GM21786 (cell line): ENCODE results near the gene MEIOC.
"Not testable (repeated sequence)": the region's sequence is repeated elsewhere in the genome, so short reads cannot be mapped to it uniquely, and the experiment has no call there.

ENCODE experiments used
- ATAC-seq: cut with Tn5 transposase; IDR thresholded peaks from one replicate; pipeline ENCODE4 v1.9.1; 2021; ENCODE audit not compliant: unreplicated experiment

The MEIOC gene

DNA sequence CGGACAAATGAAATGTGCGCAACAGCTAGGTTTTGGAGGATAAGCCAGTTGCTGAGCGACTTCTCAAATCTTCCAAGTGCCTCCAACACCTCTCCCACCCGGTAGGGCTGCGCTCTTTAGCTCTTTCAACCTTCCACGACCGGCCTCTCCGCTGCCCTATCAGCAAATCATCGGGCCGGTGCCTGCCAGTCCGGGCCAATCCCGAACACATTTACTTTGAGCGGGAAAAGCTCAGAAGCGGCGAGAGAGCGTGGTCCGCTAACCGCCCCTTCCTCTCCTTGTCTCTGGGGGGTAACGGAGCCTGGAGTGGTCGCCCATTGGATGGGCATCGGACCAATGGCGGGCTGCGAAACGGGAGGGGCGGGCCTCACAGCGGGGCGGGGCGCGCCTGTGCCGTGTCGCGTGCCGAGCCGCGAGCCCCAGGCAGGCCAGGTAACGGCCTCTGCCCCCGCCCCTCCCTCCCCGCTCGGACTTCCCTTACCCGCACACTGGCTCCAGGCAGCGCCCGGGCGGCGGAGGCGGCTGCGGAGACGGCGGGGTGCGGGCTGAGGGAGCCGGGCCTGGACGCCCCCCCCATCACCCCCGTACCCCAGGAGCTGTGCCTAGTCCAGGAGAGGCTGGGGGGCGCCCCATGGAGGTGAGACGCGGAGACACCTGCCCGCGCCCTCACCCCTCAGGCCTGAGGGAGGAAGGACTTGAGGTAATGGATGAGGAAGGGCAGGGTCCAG is at the start of gene MEIOC:
TSS of gene MEIOC (plus strand) at position 486 of the 728 bp plus-strand sequence. CDS start at position 632, 146 bp downstream.
- ATAC-seq, result no peak

DNA sequence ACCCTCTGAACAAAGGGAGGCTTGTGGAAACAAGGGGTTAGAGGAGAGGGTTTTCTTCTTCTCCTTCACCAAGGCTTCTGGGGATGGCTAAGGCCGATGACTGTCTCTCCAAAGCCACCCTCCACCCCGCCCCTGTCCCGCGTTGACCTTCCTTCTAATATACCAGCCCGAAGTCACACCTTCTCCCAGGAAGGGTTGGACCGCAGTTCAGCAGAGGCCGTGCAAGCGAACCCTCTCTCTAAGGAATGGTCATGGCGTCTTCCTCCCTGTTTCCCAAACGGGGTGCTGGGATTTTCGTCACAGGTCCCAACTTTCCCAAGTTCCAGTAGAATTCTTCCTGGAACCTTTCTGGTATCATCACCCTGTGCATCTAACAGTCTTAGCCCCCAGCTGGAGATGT is 49.6 kb upstream of the MEIOC start:
- no peak for ATAC-seq

DNA sequence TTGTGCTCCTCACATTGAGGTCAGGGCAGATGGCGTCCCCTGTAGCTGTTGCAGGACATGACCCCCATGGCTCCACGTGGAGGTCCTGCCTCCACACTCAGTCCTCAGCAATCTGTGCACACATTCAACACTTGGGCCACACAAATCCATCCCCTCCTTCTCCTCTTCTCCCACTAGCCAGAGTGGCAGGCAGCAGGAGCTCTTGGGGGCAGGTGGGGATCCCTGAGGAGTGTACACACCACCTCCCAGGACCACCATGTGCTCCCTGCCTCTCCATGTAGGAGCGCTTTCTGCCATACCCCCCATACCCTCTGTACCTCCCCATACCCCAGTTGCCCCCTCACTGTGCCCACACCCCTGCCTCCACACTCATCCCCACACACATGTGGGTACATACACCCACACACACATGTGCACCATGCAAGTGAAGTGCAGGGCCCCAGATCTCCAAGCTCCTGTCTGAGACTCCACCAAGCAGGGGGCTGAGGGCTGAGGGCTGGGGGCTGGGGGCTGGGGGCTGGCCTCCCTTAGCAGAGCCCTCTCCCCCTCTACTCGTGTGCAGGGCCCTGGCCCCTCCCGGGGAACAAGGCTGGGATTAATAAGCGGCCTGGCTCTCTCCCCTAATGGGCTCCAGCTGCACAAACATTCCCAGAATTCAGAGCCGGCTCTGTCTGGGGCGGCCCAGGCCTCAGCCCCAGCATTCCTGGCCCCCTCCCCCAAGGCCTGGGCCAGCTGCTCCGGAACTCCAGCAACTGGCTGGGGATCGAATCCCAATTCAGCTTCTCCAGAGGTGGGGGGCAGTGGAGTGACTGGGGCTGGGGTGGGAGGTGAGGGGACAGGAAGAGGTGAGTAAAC is 48.2 kb upstream of the MEIOC start:
- no peak for ATAC-seq

DNA sequence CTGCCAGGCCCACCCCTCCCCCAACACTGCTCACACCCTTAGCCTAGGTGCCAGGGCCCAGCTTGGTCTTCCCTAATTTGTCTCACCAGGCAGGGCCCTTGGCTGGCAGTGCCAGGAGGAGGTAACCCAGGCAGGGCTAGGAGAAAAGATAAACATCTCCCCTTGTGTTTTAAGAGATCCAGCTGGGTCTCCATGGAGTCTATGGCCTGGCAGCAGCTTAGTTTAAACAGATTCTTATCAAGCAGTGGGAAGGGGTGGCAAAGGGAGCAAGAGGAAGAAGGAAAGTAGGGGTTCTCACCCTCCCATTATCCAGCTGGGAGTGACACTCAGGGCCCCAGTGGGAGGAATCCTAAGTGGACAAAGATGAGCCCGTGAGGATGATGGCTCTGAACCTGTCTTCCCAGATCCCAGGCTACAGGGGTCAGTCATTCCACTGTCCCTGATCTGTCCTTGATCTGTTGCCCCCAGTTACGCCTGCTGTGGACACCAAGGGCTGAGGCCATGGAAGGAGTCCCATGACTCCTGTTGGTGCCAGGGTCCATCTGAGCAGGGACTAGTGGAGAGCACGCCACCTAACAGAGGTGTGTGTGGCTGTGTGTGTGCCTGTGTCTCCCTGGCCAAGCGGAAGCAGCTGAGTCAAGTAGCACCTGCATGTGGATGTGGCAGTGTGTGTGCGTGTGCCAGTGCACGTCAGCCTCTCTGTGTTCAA is 47.4 kb upstream of the MEIOC start:
- no peak for ATAC-seq

DNA sequence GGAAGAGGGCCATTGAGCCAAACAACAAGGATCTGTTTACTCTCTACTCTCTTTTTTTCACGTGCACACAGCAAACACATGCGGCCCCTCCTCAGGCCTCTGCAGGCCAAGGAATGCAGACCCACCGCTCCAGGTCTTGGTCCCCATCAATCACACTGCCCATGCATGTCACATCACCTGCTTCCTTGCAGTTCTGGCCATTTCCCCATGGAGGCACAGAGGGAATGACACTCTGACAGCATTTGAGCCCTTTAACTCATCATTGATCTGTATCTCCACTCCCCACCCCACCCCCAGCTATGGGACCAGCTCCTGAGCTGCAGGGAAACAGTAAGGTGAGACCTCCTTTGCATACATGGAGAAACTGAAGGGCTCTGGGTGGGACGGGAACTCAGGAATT is 45.9 kb upstream of the MEIOC start:
- no peak for ATAC-seq

DNA sequence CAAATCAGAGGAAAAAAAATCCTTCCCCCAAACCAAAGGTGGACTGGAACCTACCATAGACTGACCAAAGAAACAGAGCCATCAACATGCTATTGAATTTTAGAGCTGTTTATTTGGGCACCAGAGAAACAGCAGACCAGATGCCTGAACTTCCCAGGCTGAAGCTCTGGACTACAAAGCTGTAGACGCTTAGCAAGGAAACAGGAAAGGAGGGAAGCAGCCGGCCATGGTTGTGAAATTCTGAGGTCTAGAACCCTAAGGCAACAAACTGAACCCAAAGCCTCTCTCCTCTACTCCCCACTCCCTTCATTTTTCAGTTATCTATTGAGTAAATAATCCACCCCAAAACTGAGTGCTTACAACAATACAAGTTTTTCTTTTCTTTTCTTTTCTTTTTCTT is 45.4 kb upstream of the MEIOC start:
- no peak for ATAC-seq

DNA sequence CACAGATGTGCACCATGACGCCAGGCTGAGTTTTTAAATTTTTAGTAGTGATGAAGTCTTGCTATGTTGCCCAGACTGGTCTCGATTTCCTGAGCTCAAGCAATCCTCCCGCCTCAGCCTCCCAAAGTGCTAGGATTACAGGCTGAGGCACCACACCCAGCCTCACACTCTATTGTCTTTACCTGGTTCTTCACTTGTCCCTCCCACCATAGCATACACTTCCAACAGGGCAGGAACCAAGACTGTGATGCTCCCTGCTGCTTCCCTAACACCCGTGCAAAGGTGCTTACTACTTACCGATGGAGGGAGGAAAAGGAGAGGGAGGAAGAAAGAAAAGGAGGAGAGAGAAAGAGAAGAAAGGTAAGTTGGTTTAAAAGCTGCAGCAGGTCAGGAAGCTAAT is 41.4 kb upstream of the MEIOC start:
- no peak for ATAC-seq

DNA sequence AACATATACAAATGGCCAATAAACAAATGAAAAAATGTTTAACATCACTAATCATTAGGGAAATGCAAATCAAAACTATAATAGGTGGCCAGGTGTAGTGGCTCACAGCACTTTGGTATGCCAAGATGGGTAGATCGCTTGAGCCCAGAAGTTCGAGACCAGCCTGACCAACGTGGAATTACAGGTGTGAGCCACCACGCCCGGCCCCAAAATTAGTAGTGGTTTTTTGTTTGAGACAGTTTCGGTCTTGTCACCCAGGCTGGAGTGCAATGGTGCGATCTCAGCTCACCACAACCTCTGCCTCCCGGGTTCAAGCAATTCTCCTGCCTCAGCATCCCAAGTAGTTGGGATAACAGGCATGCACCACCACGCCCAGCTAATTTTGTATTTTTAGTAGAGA is 37.6 kb upstream of the MEIOC start:
- not testable (repeated sequence) for ATAC-seq

DNA sequence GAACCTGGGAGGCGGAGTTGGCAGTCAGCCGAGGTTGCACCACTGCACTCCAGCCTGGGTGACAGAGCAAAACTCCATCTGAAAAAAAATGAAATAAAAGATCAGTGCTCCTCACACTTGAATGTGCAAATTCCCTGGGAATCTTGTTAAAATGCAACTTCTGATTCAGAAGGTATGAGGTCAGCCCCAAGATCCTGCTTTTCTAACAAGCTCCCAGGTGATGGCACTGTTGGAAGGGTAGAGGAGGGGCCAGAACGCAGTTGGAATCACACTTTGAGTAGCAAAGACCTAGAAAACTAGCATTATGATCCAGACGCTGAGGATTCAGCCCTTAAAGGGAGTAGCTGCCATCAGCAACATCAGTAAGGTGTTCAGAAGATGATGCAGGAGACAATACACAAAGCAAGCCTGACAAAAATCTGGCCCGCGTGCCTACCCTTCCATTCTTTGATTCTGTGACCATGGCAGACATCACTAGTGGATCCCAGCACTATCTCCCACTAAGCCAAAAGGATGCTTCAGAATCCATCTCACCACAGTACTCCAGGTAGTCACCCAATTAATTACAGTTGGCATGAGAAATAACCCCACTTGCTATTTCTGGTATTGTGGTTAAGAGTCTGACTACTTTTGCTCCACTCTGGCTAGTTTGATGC is 33.1 kb upstream of the MEIOC start:
- no peak for ATAC-seq

DNA sequence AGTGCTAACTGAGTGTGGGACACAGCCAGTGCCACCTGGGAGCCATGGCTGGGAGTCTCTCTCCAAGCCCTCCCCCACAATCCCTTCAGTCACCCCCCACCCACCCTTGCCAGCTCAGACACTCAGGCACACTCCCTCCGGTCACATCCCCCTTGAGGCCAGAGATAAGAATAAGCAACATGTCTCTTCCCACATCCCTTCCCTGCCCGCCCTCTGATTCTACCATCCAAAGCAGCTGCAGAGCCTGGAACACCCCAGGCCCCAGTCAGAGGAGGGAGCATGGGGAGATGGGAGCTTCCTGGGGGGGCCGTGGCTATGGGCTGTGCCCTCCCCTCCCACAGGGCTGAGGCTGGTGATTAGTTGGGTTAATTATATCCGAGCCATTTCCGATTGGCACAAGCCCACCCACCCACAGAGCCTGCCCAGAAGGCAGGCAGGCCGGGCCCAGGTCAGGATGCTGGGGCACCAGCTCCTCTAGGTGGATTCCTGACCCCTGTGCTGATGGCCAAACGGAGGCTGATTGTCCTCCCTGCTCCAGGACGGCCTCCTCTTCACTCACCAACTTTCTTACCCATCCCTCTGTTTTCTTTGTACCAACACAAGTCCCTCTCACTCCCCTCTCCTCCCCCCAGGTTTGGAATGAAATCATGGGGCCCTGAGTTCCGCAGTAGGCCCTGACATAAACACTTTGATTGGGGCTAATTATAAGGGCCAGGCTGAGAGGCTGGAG is 28.6 kb upstream of the MEIOC start:
- no peak for ATAC-seq

DNA sequence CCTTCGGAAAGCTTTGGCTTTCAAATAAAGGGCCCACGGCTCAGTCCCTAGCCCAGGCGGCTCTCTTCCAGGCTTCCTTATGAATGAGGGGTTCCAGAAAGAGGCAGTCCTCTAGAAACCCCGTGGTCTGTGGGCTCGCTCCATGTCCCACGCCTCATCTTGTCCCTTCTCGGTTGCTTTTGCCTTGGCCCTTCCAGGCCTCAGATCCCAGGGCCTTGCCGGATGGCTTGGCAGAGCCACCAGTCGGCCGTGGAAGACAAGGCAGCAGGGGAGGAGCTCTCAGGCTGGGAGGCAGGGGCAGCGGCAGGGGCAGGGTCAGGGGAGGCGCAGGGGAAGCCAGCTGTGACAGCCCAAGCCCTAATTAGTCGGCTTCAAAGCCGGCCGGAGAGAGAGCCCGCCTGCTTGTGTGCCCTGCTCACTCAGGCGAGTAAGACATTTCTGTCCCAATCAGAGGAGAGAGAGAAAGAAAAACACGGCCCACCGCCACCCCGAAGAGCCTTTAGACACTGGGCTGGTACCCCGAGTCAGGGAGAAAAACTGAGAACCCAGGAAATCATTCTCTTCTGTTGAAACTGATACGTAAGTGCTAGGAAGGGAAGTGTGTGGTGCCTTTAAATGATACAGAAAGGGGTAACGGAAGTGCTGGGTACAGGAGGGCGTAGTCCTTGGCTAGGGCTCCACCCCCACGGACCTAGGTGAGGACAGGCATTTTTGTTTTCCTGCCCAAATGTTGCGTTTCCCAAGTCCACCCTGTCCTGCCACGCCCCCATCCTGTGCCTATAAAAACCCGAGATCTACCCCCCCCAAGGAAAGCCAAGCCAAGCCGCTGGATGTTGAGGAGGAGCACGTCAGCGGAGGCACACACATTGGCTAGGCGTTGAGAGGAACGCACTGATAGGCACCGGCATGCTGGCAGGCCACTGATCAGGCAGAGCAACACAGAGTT is 27.8 kb upstream of the MEIOC start:
- no peak for ATAC-seq

DNA sequence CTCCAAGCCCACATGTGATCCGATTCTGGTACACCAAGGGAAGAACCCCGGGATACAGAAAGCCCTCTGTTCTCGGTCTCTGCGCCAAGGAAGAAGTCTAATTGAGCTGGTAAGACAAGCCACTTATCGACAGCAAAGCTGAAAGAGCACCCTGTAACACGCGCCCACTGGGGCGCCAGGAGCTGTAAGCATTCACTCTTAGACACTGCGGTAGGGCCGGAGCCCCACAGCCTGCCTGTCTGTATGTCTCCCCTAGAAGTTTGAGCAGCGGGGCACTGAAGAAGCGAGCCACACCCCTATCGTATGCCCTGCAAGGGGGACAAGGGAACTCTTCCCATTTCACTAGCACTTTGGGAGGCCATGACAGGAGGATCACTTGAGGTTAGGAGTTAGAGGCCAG is 27.0 kb upstream of the MEIOC start:
- ATAC-seq, result no peak

DNA sequence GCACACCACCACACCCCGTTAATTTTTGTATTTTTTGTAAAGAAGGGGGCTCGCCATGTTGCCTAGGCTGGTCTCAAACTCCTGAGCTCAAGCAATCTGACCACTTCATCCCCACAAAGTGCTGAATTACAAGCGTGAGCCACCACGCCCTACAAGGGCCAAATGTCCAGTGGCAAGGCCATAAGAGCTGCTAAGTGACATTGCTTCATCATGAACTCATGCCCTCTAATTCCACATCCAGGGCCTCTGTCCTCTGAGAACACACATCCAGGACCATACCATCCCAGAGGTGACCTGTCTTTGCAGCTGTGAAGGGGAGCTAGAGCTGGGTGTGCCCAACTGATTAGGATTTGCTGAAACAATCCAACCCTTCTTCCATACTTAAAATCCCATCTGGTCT is 25.6 kb upstream of the MEIOC start:
- ATAC-seq, result no peak

DNA sequence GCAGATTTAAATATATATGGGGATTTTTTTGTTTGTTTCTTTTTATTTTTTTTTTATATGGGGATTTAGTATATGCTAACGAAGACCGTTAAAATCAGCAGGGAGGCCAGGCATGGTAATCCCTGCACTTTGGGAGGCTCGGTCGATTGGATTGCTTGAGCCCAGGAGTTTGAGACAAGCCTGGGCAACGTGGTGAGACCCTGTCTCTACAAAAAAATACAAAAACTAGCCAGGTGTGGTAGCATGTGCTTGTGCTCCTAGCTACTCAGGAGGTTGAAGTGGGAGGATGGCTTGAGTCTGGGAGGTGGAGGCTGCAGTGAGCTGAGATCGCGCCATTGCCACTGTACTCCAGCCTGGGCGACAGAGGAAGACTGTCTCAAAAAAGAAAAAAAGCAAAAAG is 22.3 kb upstream of the MEIOC start:
- no peak for ATAC-seq

DNA sequence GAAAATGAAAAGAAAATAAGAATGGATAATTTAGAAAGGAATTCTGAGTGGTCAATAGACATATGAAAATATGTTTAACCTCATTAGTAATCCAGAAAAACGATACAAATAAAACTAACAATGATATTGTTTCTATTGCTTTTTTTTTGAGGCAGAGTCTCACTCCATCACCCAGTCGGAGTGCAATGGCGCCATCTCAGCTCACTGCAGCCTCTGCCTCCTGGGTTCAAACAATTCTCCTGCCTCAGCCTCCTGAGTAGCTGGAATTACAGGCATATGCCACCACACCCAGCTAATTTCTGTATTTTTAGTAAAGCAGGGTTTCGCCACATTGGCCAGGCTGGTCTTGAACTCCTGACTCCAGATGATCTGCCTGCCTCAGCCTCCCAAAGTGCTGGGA is 21.9 kb upstream of the MEIOC start:
- ATAC-seq, result not testable (repeated sequence)

DNA sequence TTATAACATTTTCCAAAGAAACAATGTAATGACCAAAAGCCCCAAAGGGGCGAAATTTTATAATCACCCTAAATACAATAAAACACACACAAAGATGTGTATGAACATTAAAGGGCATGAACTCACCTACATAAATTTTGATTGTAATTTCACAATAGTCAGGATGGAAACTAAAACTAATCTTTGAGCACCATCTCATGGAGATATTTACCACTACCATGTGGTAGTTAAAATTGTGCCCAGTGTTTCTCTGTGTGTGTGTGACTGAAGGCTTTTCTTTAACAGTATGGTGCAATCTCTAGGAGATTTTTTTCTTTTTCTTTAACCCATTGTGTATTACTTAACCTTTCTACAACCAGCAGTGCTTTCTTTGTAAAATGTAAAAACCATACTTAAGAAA is 19.7 kb upstream of the MEIOC start:
- no peak for ATAC-seq

DNA sequence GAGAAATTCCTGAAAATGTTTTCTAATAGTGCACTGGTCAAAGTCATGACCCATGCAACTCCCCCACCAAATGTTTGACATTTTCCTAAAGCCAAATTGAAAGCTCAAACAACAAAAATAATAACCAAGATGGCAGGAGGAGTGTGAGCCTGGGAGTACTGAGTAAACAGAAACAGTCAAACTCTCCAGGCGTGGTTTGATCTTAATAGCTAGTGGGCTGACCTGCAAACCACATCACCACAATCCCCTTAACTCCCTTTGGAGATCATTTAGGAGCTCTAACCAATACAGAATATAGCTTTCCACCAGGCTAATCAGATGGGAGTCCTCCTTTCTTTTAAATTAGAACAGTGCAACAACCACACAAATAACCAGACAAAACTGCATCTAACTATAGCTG is 19.2 kb upstream of the MEIOC start:
- ATAC-seq, result no peak

DNA sequence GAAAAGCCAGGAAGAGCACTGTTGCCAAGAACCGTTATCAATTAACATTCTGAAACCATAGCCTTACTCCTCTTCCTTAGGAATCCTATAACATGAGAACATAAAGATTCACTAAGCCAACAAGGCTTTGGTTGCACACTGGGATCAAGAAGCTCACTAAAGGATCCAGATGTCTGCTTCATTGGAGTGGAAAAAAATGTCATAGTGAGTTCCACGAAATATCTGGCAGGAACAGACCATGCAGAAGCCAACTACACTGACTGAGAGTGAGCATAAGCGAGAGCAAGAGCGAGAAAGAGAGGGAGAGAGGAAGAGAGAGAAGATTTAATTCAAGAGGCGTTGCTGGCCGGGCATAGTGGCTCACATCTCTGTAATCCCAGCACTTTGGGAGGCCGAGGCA is 13.4 kb upstream of the MEIOC start:
- ATAC-seq, result no peak

DNA sequence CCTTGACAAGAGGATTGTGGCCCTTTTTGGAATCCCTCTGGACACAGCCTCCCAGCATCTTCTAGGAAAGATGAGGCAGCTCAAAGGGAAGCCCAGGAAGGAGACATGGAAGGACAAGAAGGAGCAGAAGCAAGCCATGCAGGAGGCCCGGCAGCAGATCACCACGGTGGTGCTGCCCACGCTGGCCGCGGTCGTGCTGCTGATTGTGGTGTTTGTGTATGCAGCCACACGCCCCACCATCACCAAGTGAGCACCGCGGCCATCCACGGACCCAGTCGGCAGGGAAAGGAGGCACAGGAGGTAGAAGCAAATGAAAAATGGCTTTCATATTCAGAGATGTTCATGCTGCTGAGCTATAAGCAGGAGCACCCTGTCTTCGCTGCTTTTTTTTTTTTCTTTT is 10.9 kb upstream of the MEIOC start:
- ATAC-seq, result no peak

DNA sequence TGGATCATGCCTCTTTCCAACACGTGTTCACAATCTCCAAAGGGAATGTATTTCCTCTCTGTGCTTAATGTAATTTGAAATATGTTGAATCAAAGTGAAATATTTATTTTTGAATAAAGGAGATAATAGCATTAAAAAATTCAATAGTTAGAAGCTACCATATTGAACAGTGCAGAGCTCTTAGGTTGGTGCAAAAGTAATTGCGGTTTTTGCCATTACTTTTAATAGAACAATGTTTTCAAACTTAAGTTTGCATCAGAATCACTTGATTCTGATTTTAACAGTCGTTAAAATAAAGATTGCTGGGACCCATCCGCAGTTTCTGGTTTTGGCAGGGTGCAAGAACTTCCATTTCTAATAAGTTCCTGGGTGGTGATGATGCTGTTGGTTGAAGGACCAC is 10.0 kb upstream of the MEIOC start:
- no peak for ATAC-seq
